ENCODE data around the gene ARHGEF26. TPM values are rescaled to one million over a fixed set of nuclear protein-coding genes. Genes with fewer than 3 reads are reported as not detected.

Gene ARHGEF26
- total RNA-seq, 1 experiment from 2014 or later = 19.4 TPM

- Histone ChIP-seq H3K27ac (no peak overlapping the region), H3K36me3 (peaks cover 28% of the 10 kb centered on the region), H3K4me1 (no peaks in the 10 kb centered on the region), H3K9me3 (replicated peaks) (no peaks in the 10 kb centered on the region), H3K4me3 (no peak overlapping the region), H3K27me3 (no peaks in the 10 kb centered on the region)
- DNase-seq = no peak
These were observed 133.3 kb downstream of the ARHGEF26 start for GRCh38 chr3:154254527-154254926.

DNA sequence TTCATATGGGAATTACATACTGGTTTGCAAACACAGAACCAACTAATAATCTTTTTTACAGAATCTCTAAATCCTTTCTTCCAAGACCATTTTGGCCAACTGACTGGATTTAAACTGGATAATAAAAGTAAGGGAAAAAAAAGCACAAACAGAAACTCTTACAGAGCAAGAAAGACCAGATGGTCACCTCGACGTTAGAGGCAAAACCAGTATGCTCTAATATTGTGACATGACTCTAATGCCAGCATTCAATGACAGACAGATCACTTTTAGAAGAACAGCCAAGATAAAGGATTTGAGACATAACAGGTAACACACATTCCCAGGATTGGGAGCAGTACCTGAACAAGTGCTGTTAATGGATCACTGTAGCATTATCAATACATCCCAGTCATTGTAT, 152.2 kb downstream of the ARHGEF26 start:
- no peaks in the 10 kb centered on the region for H3K27me3 ChIP-seq
- no peaks in the 10 kb centered on the region for H3K9me3 ChIP-seq (replicated peaks)
- H3K4me3 ChIP-seq = no peak overlapping the region
- no peak for DNase-seq
- peaks cover 55% of the 10 kb centered on the region for H3K36me3 ChIP-seq
- H3K27ac ChIP-seq = no peak overlapping the region
- H3K4me1 ChIP-seq = no peaks in the 10 kb centered on the region

DNA sequence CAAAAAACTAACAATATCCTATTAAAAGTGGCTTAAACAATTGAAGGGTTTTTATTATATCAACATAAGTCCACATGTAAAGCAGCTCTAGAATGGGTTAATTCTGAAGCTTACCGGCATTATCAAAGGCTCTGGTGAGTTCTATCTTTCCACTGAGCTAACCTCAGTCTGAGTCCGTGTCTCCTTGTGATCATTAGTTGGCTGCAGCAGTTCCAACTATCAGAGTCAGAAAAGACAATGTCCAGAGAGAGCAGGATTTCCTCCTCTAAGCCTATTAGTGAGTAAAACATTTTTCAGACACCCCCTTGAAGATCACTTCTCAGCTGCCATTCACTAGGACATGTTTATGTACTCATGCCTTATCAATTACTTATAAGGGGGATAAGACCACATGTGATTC, 153.2 kb downstream of the ARHGEF26 start:
- Histone ChIP-seq H3K4me1 (no peaks in the 10 kb centered on the region), H3K36me3 (peaks cover 62% of the 10 kb centered on the region), H3K27ac (no peak overlapping the region), H3K9me3 (replicated peaks) (no peaks in the 10 kb centered on the region), H3K27me3 (no peaks in the 10 kb centered on the region), H3K4me3 (no peak overlapping the region)
- no peak for DNase-seq

DNA sequence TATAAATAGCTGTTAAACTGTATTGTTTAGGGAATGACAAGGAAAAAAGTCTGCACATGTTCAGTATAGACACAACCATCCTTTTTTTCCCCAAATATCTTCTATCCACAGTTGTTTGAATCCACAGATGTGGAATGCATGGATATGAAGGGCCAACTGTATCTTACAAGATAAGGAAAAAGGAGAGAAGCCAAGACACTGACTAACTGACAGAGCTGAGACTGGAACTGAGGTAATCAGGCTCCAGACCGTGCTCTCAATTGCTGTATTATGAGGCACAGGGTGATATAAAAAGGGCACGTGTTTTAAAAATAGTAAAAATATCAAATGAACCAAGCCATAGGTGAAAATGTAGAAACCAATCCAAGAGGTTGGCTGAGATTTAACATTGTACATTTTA, 154.1 kb downstream of the ARHGEF26 start:
- Histone ChIP-seq H3K27ac (no peak overlapping the region), H3K27me3 (no peaks in the 10 kb centered on the region), H3K4me1 (no peaks in the 10 kb centered on the region), H3K4me3 (no peak overlapping the region), H3K9me3 (replicated peaks) (no peaks in the 10 kb centered on the region), H3K36me3 (peaks cover 62% of the 10 kb centered on the region)
- no peak for DNase-seq

GRCh38 chr3:154275965-154276364, 154.8 kb downstream of the ARHGEF26 start:
- no peak overlapping the region for H3K4me3 ChIP-seq
- no peak for DNase-seq
- no peaks in the 10 kb centered on the region for H3K9me3 ChIP-seq (replicated peaks)
- H3K27me3 ChIP-seq = no peaks in the 10 kb centered on the region
- no peak overlapping the region for H3K27ac ChIP-seq
- peaks cover 64% of the 10 kb centered on the region for H3K36me3 ChIP-seq
- H3K4me1 ChIP-seq = no peaks in the 10 kb centered on the region

- H3K4me1 ChIP-seq = no peaks in the 10 kb centered on the region
These were observed 159.0 kb downstream of the ARHGEF26 start for GRCh38 chr3:154280161-154280560.

DNA sequence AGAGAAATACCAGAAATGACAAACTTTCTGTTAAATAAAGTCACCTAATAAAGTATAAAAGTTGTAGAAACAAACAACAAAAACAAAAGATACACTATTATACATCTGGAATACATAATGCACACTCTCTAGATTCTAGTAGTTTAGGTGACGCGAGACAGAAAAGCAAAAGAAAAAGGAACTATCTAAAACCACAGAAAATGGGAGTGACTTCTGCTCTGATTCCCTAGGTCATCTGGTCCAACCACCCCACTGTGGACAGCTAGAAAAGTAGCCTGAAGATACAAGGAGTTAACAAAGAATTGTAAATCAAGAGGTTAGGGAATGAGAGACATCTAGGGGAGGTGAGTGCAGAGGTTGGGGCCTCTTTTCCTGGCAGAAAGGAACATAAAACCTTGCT, 164.0 kb downstream of the ARHGEF26 start:
- DNase-seq = no peak
- Histone ChIP-seq H3K27ac (no peak overlapping the region), H3K36me3 (peaks cover 80% of the 10 kb centered on the region), H3K4me1 (no peaks in the 10 kb centered on the region), H3K4me3 (no peak overlapping the region), H3K27me3 (no peaks in the 10 kb centered on the region), H3K9me3 (replicated peaks) (no peaks in the 10 kb centered on the region)

More at GRCh38 chr3:154280161-154280560, 159.0 kb downstream of the ARHGEF26 start:
- no peaks in the 10 kb centered on the region for H3K9me3 ChIP-seq (replicated peaks)
- no peak overlapping the region for H3K27ac ChIP-seq
- no peaks in the 10 kb centered on the region for H3K27me3 ChIP-seq
- H3K4me3 ChIP-seq = no peak overlapping the region
- H3K36me3 ChIP-seq = peaks cover 76% of the 10 kb centered on the region
- DNase-seq = no peak

GRCh38 chr3:154290187-154290586, 169.0 kb downstream of the ARHGEF26 start:
- Histone ChIP-seq H3K4me3 (no peak overlapping the region), H3K27ac (no peak overlapping the region), H3K27me3 (no peaks in the 10 kb centered on the region), H3K4me1 (no peaks in the 10 kb centered on the region), H3K9me3 (replicated peaks) (no peaks in the 10 kb centered on the region), H3K36me3 (peaks cover 78% of the 10 kb centered on the region)
- no peak for DNase-seq

GRCh38 chr3:154294016-154294415, 172.8 kb downstream of the ARHGEF26 start:
- H3K36me3 ChIP-seq = peaks cover 71% of the 10 kb centered on the region
- DNase-seq = no peak

GRCh38 chr3:154301561-154301960, 180.4 kb downstream of the ARHGEF26 start:
- Histone ChIP-seq H3K27ac (no peak overlapping the region), H3K4me3 (no peak overlapping the region), H3K36me3 (peaks cover 81% of the 10 kb centered on the region), H3K27me3 (no peaks in the 10 kb centered on the region), H3K4me1 (no peaks in the 10 kb centered on the region), H3K9me3 (replicated peaks) (no peaks in the 10 kb centered on the region)
- DNase-seq = no peak

More at GRCh38 chr3:154294016-154294415, 172.8 kb downstream of the ARHGEF26 start:
- no peak overlapping the region for H3K4me3 ChIP-seq
- no peaks in the 10 kb centered on the region for H3K27me3 ChIP-seq
- H3K27ac ChIP-seq = no peak overlapping the region
- H3K9me3 ChIP-seq (replicated peaks) = no peaks in the 10 kb centered on the region
- H3K4me1 ChIP-seq = no peaks in the 10 kb centered on the region

DNA sequence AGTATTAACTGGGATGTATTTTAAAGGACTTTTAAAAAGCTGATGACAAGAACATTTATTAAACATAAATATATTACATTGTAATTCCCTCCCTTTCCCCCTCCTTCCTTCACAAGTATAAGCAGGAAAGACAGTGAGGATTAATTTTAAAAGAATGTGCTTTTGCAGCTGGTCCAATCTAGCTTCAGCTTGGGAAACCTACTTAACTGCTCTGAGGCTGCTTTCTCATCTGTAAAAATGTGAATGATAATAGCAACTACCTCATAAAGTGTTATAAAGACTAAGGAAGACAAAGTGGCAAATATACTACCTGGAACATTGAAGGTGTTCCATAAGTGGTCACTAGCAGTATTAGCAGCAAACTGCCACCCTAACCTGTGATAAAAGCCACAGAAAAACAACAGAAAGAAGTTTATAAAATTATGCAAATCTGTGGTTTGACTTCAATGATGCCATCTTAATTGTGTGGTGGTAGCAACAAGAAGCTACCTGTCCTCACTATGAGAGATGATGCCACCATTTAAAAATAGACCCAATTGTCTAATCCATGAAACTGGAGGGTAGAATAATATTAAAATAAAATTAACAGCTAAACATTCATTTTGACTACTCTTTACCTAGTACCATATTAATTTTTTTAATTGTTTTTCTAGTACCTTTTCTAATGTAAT, 183.1 kb downstream of the ARHGEF26 start:
- Histone ChIP-seq H3K4me3 (no peak overlapping the region), H3K36me3 (peaks cover 83% of the 10 kb centered on the region), H3K27me3 (no peaks in the 10 kb centered on the region), H3K9me3 (replicated peaks) (no peaks in the 10 kb centered on the region), H3K27ac (no peak overlapping the region), H3K4me1 (no peaks in the 10 kb centered on the region)
- DNase-seq = no peak

- Histone ChIP-seq H3K36me3 (peaks cover 84% of the 10 kb centered on the region), H3K4me1 (no peaks in the 10 kb centered on the region), H3K27ac (no peak overlapping the region)
These were observed 183.7 kb downstream of the ARHGEF26 start for GRCh38 chr3:154304936-154305335.

DNA sequence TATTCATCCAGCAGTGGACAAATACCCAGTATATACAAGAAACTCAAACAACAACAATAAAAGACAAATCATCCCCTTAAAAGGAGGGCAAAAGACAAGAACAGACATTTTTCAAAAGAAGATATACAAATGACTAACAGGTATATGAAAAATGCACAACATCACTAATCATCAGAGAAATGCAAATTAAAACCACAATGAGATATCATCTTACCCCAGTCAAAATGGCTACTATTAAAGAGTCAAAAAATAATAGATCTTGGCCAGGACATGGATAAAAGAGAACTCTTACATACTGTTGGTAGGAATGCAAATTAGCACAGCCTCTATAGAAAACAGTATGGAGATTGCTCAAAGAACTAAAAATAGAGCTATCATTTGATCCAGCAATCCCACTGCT, 186.2 kb downstream of the ARHGEF26 start:
- no peak for DNase-seq
- H3K27ac ChIP-seq = no peak overlapping the region
- no peaks in the 10 kb centered on the region for H3K27me3 ChIP-seq
- no peaks in the 10 kb centered on the region for H3K4me1 ChIP-seq
- no peaks in the 10 kb centered on the region for H3K9me3 ChIP-seq (replicated peaks)
- no peak overlapping the region for H3K4me3 ChIP-seq
- peaks cover 73% of the 10 kb centered on the region for H3K36me3 ChIP-seq

More at GRCh38 chr3:154304936-154305335, 183.7 kb downstream of the ARHGEF26 start:
- no peaks in the 10 kb centered on the region for H3K9me3 ChIP-seq (replicated peaks)
- H3K4me3 ChIP-seq = no peak overlapping the region
- DNase-seq = no peak
- H3K27me3 ChIP-seq = no peaks in the 10 kb centered on the region

All from SJCRH30 (cell line).